Fibroblast of peridontal ligament (primary cell): ENCODE data around the gene ANXA11.
A peak's percentile ranks its signal among the peaks of the same experiment; 100 is the strongest.
"Not testable (repeated sequence)": the region's sequence is repeated elsewhere in the genome, so short reads cannot be mapped to it uniquely, and the experiment has no call there.

Source experiments
- DNase-seq: peaks from one replicate; pipeline ENCODE4 v3.0.0-alpha.2; 2010; ENCODE audit errors: extremely low read depth

The ANXA11 gene

DNA sequence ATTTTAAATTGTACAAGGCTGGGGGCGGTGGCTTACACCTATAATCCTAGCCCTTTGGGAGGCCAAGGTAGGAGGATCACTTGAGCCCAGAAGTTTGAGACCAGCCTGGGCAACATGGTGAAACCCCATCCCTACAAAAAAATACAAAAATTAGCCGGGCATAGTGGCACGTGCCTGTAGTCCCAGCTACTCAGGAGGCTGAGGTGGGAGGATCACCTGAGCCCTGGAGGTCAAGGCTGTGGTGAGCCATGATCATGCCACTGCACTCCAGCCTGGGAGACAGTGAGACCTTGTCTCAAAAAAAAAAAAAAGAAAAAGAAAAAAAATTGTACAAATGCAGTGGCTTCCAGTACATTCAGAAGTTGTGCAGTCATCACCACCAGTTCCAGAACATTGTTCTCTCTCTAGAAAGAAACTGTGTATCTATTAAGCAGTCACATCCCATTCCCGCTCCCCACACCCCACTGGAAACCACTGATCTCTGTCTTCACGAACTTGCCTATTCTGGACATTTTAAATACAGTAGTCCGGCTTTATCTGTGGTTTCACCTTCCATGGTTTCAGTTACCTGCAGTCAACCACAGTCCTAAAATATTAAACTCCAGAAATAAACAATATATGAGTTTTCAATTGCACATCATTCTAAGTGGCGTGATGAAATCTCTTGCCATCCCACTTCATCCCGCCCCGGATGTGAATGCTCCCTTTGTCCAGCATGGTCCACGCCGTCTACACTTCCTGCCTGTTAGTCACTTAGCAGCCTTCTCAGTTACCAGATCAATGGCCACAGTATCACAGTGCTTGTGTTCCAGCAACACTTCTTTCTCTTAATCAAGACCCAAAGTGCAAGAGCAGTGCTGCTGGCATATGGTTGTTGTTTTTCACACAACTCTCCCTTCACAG lies 59.7 kb downstream of the ANXA11 start:
- DNase-seq, result peak; percentile 72

GRCh38 chr10:80144696-80145131 lies 60.6 kb downstream of the ANXA11 start:
- DNase-seq, result no peak

- DNase-seq, result no peak
These were observed 61.2 kb downstream of the ANXA11 start for GRCh38 chr10:80144067-80144695.

DNA sequence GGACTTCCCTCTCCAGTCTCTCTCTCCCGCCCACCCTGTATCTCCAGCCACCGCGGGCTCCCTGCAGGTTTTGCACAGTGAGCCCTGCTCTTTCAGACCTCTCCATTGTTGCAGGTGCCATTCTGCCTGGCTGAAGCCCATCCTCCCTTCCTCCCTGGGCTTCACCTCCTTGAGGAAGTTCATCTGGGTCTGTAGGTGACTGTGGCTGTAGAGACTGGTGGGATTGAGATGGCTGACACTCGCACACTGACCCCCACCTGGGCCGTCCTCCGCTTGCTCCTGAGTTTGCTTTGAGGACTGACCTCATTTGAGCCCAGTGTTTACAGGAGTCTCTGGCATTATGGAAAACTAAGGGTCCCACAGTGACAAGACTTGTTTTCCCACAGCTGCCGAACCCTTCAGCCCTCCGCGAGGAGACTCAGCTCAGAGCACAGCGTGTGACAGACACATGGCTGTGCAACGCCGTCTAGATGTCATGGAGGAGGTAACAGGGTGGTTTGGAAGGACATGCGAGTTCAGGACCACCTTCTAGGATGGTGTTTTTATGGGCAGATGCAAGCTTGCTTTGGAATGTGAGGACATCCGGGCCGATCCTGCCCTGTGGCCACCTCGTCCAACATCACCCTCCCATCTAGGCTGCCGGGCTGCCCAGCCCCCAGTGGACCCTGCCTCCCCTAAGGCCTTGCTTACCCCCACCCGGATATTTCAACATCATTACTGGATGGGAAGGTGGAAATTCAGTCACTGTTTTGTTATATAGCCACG lies 63.5 kb downstream of the ANXA11 start:
- DNase-seq, result no peak

DNA sequence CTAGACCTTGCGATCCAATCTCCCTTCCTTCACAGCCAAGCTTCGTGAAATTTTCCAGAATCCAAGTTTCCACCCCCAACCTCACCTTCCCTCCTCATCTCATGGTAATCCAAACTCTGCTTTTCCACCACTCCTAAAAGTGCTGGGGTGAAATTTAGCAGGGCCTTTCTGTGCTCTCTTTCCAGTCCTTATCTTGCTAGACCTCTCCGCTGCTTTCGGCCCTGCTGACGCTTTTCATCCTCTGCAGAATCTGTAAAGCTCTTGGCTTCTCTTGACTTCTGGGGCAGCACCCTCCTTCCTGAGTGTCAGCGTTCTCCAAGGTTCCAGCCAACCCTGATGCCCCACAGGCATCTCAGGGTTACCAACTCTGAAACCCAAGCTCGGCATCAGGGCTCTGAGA lies 65.1 kb downstream of the ANXA11 start:
- DNase-seq, result no peak

GRCh38 chr10:80139265-80139664 lies 66.1 kb downstream of the ANXA11 start:
- no peak for DNase-seq

- no peak for DNase-seq
These were observed 67.4 kb downstream of the ANXA11 start for GRCh38 chr10:80137920-80138319.

GRCh38 chr10:80137031-80137862 lies 68.1 kb downstream of the ANXA11 start:
- DNase-seq, result peak; percentile 90

DNA sequence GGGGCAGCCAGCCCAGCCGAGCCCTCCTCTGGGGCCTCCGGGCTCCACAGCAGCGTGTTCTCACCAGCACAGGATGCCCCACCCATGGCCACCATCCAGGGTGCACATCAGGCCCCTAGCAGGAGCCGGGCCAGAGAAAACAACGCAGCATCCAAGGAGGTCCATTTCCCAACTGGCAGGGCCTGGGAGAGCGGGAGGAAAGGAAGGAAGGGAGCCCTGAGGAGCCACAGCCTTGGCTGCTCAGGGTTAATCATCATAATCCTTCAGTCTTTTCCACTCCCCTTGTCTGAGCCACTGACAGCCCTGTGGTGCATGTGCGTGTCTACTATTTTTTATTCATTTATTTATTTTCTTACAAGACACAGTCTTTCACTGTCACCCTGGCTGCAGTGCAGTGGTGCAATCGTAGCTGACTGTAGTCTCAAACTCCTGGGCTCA lies 69.2 kb downstream of the ANXA11 start:
- peak; percentile 96 for DNase-seq

- not testable (repeated sequence) for DNase-seq
These were observed 71.7 kb downstream of the ANXA11 start for GRCh38 chr10:80133687-80134086.

GRCh38 chr10:80133206-80133605 lies 72.1 kb downstream of the ANXA11 start:
- peak; percentile 55 for DNase-seq

GRCh38 chr10:80132299-80133139 lies 72.8 kb downstream of the ANXA11 start, which contains the start of gene PLAC9:
Gene PLAC9 (plus strand): TSS chr10:80132730. CDS start chr10:80132763, 33 bp downstream.
- DNase-seq, result no peak

DNA sequence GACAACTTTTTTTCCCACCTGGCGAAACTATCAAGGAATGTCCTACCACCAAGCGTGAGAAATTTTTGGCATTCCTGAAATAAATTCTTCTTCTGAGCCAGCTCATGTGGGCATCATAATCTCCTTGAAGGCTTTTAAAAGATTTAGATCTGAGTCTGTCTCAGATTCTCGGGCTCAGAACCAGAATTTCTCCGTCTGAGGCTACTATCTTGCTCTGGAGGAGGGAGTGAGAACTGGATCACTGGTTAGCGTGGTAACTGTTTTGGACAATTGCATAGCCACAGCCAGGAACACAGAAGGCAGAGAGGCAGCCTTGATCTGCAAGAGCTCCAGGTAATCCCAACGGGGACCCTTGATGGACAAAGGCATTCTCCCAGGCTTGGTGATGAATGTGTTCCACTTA lies 73.8 kb downstream of the ANXA11 start:
- DNase-seq, result no peak

GRCh38 chr10:80126876-80127275 lies 78.5 kb downstream of the ANXA11 start:
- DNase-seq, result no peak

- peak; percentile 84 for DNase-seq
These were observed 82.6 kb downstream of the ANXA11 start for GRCh38 chr10:80122746-80123145.

DNA sequence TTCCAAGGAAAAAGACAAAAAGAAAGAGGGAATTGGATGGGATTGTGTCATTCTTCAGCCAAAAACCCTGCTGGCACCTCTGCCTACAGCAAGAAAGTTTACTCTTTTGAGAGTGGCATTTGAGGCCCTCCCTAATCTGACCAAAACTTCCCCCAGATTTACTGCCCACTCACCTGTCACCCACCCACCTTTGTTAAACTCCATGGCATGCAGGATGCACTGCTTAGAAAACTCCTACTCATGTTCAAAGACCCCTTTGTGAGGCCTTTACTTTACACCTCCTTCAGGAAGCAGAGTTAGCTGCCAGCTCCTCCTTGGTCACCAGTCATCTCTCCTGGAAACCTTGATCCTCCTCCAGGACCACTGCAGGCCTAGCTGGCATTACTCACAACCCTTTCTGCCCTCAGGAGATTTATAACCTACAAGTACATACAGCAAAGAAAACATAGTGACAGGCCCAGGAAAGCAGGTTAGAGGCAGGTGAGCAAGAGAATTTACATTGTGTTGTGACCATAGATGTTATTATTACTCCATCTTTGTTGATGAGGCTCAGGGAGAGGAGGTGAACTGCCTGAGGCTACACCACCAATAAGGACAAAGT lies 83.1 kb downstream of the ANXA11 start:
- no peak for DNase-seq

- DNase-seq, result no peak
These were observed 86.7 kb downstream of the ANXA11 start for GRCh38 chr10:80118669-80119068.

- no peak for DNase-seq
These were observed 94.4 kb downstream of the ANXA11 start for GRCh38 chr10:80110986-80111385.

GRCh38 chr10:80108576-80109239 lies 96.6 kb downstream of the ANXA11 start:
- DNase-seq, result no peak
